Esophagus squamous epithelium (tissue), 5 donors: Measurements from ENCODE around the gene PLEKHN1. TPM values are rescaled to one million over a fixed set of nuclear protein-coding genes. Genes with fewer than 3 reads are reported as not detected.
"Not testable (repeated sequence)": the region's sequence is repeated elsewhere in the genome, so short reads cannot be mapped to it uniquely, and the experiment has no call there.

Experiments
- DNase-seq: peaks from one replicate; lab custom pipeline; 2025; lab: John Stamatoyannopoulos, UW
- H3K27ac ChIP-seq, 4 donors: fragments of 200-600 bp; sonication (generic); one replicate each; pipeline ENCODE4 v1.5.1; 2016 to 2019; ENCODE audit warnings: mild to moderate bottlenecking in 1 of 4
- H3K27me3 ChIP-seq, 4 donors: fragments of 200-600 bp; sonication (generic); 1 replicate in 3 of 4; 2 replicates in 1 of 4; pipeline versions ENCODE4 v1.5.1 to v1.6.0; 2017 to 2021; ENCODE audit warnings: antibody characterized with exemption in 1 of 4
- H3K36me3 ChIP-seq, 3 donors: fragments of 200-600 bp; sonication (generic); one replicate each; pipeline ENCODE4 v1.5.1; 2016 to 2019
- H3K4me1 ChIP-seq, 3 donors: fragments of 200-600 bp; sonication (generic); one replicate each; pipeline ENCODE4 v1.5.1; 2017 to 2019
- H3K4me3 ChIP-seq, 4 donors: fragments of 200-600 bp; sonication (generic); 1 replicate in 3 of 4; 2 replicates in 1 of 4; pipeline ENCODE4 v1.5.1; 2016 to 2019; ENCODE audit warnings: mild to moderate bottlenecking in 2 of 4, moderate library complexity in 1 of 4
- H3K9me3 ChIP-seq, 3 donors: fragments of 200-600 bp; sonication (generic); one replicate each; pipeline ENCODE4 v1.5.1; 2016 to 2019
- CTCF ChIP-seq, 6 experiments: fragments of 450-650 bp in 4 of 6; fragments of 200-600 bp in 2 of 6; sonication (generic) in 2 of 6; IDR thresholded peaks; one replicate each; pipeline ENCODE4 v1.5.1; 2016 to 2019; ENCODE audit warnings: antibody characterized with exemption in 6 of 6, mild to moderate bottlenecking in 4 of 6, moderate library complexity in 4 of 6
- POLR2A ChIP-seq, 4 donors: fragments of 450-650 bp; IDR thresholded peaks; one replicate each; pipeline ENCODE4 v1.6.1; 2017; ENCODE audit warnings: antibody characterized with exemption in 4 of 4, mild to moderate bottlenecking in 4 of 4, moderate library complexity in 3 of 4
- WGBS, 2 donors: methylation state at CpG; one replicate each; pipeline ENCODE4 v1.1.5; 2018; 5-methylcytosine and 5-hydroxymethylcytosine counted together
- intact Hi-C: fragments of 100-400 bp; cut with DNase I; formaldehyde crosslinking; loops from one replicate; pipeline ENCODE4 v1.15.0; 2022
- total RNA-seq, 4 donors: library from RNA; depleted of rRNA; stranded (reverse); fragments of >200 nt; gene quantifications; one replicate each; pipeline ENCODE4 v1.1.0, GENCODE V29; 2016
- donor health status: DM: yes; HTN: yes; CAD: no.

Gene PLEKHN1
- total RNA-seq, 4 donors from 2014 or later, result 16.8 to 39.6 (median 23.4) TPM

- Histone ChIP-seq H3K9me3 (no peaks in the 10 kb centered on the region), H3K27me3 (peaks cover 0 to 81% (median 2%) of the 10 kb centered on the region in 4 donors), H3K4me1 (peaks cover 13 to 47% (median 16%) of the 10 kb centered on the region in 3 donors), H3K36me3 (peaks cover 0 to 36% (median 0%) of the 10 kb centered on the region in 3 donors), H3K27ac (peak overlapping the region; percentile 54 to 87 (median 74)), H3K4me3 (peak overlapping the region; percentile 22 to 60 (median 38))
- no peak for DNase-seq
- intact Hi-C loops, result no loop called here
- peak in 5 of 6 experiments; percentile 36 to 89 (median 66) for TF ChIP-seq CTCF (IDR thresholded peaks at IDR 0.05)
- TF ChIP-seq POLR2A (IDR thresholded peaks at IDR 0.05), result peak in 1 of 4 donors; percentile 11
- 14% methylated on average over 2 of the region's 40 CpGs; no CpG with 5 or more reads in 1 of the 2 donors for WGBS, 2 donors
Measured at GRCh38 chr1:975896-976683, 9.8 kb downstream of the PLEKHN1 start.

- Histone ChIP-seq H3K4me3 (peak overlapping the region in 1 of 4 donors; percentile 44), H3K27me3 (peaks cover 0 to 81% (median 2%) of the 10 kb centered on the region in 4 donors), H3K36me3 (peaks cover 0 to 36% (median 0%) of the 10 kb centered on the region in 3 donors), H3K4me1 (peaks cover 9 to 40% (median 13%) of the 10 kb centered on the region in 3 donors)
- DNase-seq, intact Hi-C loops, H3K27ac ChIP-seq, H3K9me3 ChIP-seq: not testable (repeated sequence)
- no CpG with 5 or more reads among the region's 39 CpGs for WGBS, 2 donors
Measured at GRCh38 chr1:976791-977190, 10.5 kb downstream of the PLEKHN1 start.

GRCh38 chr1:978069-978834, 12.0 kb downstream of the PLEKHN1 start:
- Histone ChIP-seq H3K27ac (no peak overlapping the region), H3K9me3 (no peaks in the 10 kb centered on the region), H3K36me3 (peaks cover 0 to 22% (median 0%) of the 10 kb centered on the region in 3 donors), H3K4me1 (peaks cover 8 to 35% (median 13%) of the 10 kb centered on the region in 3 donors), H3K4me3 (no peak overlapping the region), H3K27me3 (peaks cover 0 to 81% (median 2%) of the 10 kb centered on the region in 4 donors)
- intact Hi-C loops, result no loop called here
- WGBS, 2 donors, result 73 to 76% methylated on average over 12 to 18 of the region's 44 CpGs
- no peak for TF ChIP-seq CTCF (IDR thresholded peaks at IDR 0.05)
- no peak for DNase-seq

GRCh38 chr1:978835-979743, 12.8 kb downstream of the PLEKHN1 start:
- Histone ChIP-seq H3K27me3 (peaks cover 0 to 81% (median 2%) of the 10 kb centered on the region in 4 donors), H3K36me3 (peaks cover 0 to 14% (median 0%) of the 10 kb centered on the region in 3 donors), H3K4me1 (peaks cover 8 to 40% (median 13%) of the 10 kb centered on the region in 3 donors), H3K27ac (no peak overlapping the region), H3K9me3 (no peaks in the 10 kb centered on the region), H3K4me3 (no peak overlapping the region)
- TF ChIP-seq POLR2A (IDR thresholded peaks at IDR 0.05), result no peak
- 78% methylated on average over 14 of the region's 60 CpGs; no CpG with 5 or more reads in 1 of the 2 donors for WGBS, 2 donors
- DNase-seq, result no peak
- intact Hi-C loops, result no loop called here

GRCh38 chr1:979744-980072, 13.4 kb downstream of the PLEKHN1 start:
- Histone ChIP-seq H3K36me3 (peaks cover 0 to 7% (median 0%) of the 10 kb centered on the region in 3 donors), H3K9me3 (no peaks in the 10 kb centered on the region), H3K4me3 (no peak overlapping the region), H3K27me3 (peaks cover 0 to 81% (median 2%) of the 10 kb centered on the region in 4 donors), H3K4me1 (peaks cover 8 to 43% (median 13%) of the 10 kb centered on the region in 3 donors), H3K27ac (no peak overlapping the region)
- intact Hi-C loops, result loop anchor here (5.0 kb wide), 1 partner anchor 83 kb away; no protein-coding TSS in a partner anchor
- WGBS, 2 donors, result 38 to 60% methylated on average over 1 to 8 of the region's 9 CpGs
- DNase-seq, result no peak
- TF ChIP-seq POLR2A (IDR thresholded peaks at IDR 0.05), result no peak
- no peak for TF ChIP-seq CTCF (IDR thresholded peaks at IDR 0.05)
